Erythroblast (primary cell): Measurements from ENCODE around the gene TNFRSF14.

ENCODE experiments used
- GATA1 ChIP-seq: IDR thresholded peaks from 2 replicates; pipeline ENCODE4 v1.6.1; 2011; ENCODE audit warnings: low read depth, mild to moderate bottlenecking, control low read depth, low read length, moderate library complexity
- POLR2A ChIP-seq: IDR thresholded peaks from 2 replicates; pipeline ENCODE4 v1.6.1; 2011; ENCODE audit warnings: mild to moderate bottlenecking, low read length

DNA sequence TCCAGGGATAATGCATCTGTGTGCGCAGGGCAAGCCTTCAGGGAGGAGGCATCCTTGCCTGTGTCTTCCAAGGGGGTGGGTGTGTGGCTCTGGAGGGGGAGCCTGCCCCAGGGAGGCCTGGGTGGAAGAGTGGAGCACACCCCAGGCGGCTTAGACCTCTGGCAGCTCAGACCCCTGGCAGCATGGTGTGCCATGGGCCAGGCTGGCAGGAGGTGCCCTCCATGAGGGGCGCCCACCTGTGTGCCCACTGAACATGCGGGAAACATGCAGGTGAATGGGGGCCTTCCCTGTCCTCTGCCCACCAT, 28.7 kb upstream of the TNFRSF14 start:
- TF ChIP-seq POLR2A (no peak), GATA1 (no peak)
